Activated CD8-positive, alpha-beta memory T cell treated with anti-CD3 and anti-CD28 coated beads for 36 hours (primary cell): ENCODE results near the gene CCN6. TPM values are rescaled to one million over a fixed set of nuclear protein-coding genes. Genes with fewer than 3 reads are reported as not detected.
"Not testable (repeated sequence)": the region's sequence is repeated elsewhere in the genome, so short reads cannot be mapped to it uniquely, and the experiment has no call there.

Experiments
- CTCF ChIA-PET: fragments of 350-600 bp; sonication (Branson Sonifier 250); formaldehyde crosslinking; loops from one replicate; lab custom pipeline; 2021; ENCODE audit warnings: antibody characterized with exemption; lab: Charles Lee
- POLR2A ChIA-PET: fragments of 350-600 bp; sonication (Branson Sonifier 250); formaldehyde crosslinking; loops from one replicate; lab custom pipeline; 2021; ENCODE audit warnings: antibody characterized with exemption; lab: Charles Lee
- total RNA-seq, 2 experiments: library from RNA; stranded (reverse); gene quantifications; one replicate each; pipeline ENCODE4 v1.2.3, GENCODE V29; 2021

Gene CCN6
- total RNA-seq, 2 experiments from 2014 or later = not detected

GRCh38 chr6:112086744-112087135 is 32.8 kb downstream of the CCN6 start:
- POLR2A ChIA-PET = interaction anchor here (0.5 to 1.8 kb wide), 2 partner anchors 76 to 849 kb away, joined by 3 to 10 read pairs; no protein-coding TSS in a partner anchor
- CTCF ChIA-PET = interaction anchor here (1.2 to 3.5 kb wide), 4 partner anchors 14 to 1823 kb away, joined by 3 to 25 read pairs (median 3); no protein-coding TSS in a partner anchor

GRCh38 chr6:112087136-112087911 is 33.4 kb downstream of the CCN6 start, which contains the start of the genes FAM229B and TUBE1:
TSS of gene FAM229B (plus strand) at chr6:112087591. CDS start at chr6:112099284, 11,693 bp downstream.
TSS of gene TUBE1 (minus strand) at chr6:112087482. CDS start at chr6:112087434, 48 bp downstream.
- ChIA-PET CTCF (interaction anchor here (0.7 to 3.5 kb wide), 5 partner anchors 14 to 1822 kb away, joined by 3 to 25 read pairs (median 3); no protein-coding TSS in a partner anchor), POLR2A (interaction anchor here (0.5 to 1.8 kb wide), 4 partner anchors 76 to 850 kb away, joined by 3 to 10 read pairs (median 4); no protein-coding TSS in a partner anchor)

GRCh38 chr6:112087916-112088315 is 34.0 kb downstream of the CCN6 start:
- POLR2A ChIA-PET = interaction anchor here (0.5 to 1.8 kb wide), 3 partner anchors 75 to 828 kb away, joined by 3 to 10 read pairs (median 4); no protein-coding TSS in a partner anchor
- CTCF ChIA-PET = interaction anchor here (0.7 to 3.5 kb wide), 4 partner anchors 15 to 1771 kb away, joined by 3 to 25 read pairs (median 3); no protein-coding TSS in a partner anchor

- ChIA-PET CTCF (interaction anchor here (1.4 kb wide), 1 partner anchor 66 kb away, joined by 6 read pairs; no protein-coding TSS in a partner anchor), POLR2A (no interaction called here)
Measured at GRCh38 chr6:112096901-112097300, 43.0 kb downstream of the CCN6 start.

GRCh38 chr6:112100561-112100960 is 46.7 kb downstream of the CCN6 start:
- ChIA-PET CTCF (no interaction called here), POLR2A (no interaction called here)

GRCh38 chr6:112106026-112106425 is 52.1 kb downstream of the CCN6 start:
- POLR2A ChIA-PET, CTCF ChIA-PET: not testable (repeated sequence)

- CTCF ChIA-PET = no interaction called here
- POLR2A ChIA-PET = no interaction called here
Measured at GRCh38 chr6:112106562-112106961, 52.7 kb downstream of the CCN6 start.

- POLR2A ChIA-PET = no interaction called here
Measured at GRCh38 chr6:112109262-112109661, 55.4 kb downstream of the CCN6 start.

GRCh38 chr6:112113431-112113830 is 59.5 kb downstream of the CCN6 start:
- POLR2A ChIA-PET = no interaction called here
- CTCF ChIA-PET = no interaction called here

More at GRCh38 chr6:112109262-112109661, 55.4 kb downstream of the CCN6 start:
- CTCF ChIA-PET = no interaction called here

- ChIA-PET CTCF (no interaction called here), POLR2A (no interaction called here)
Measured at GRCh38 chr6:112113918-112114317, 60.0 kb downstream of the CCN6 start.

GRCh38 chr6:112114577-112115223 is 60.8 kb downstream of the CCN6 start:
- ChIA-PET POLR2A (no interaction called here), CTCF (no interaction called here)

GRCh38 chr6:112116221-112116620 is 62.3 kb downstream of the CCN6 start:
- CTCF ChIA-PET = interaction anchor here (1.3 kb wide), 1 partner anchor 29 kb away, joined by 3 read pairs; the partner anchor contains the start of genes FAM229B and TUBE1
- POLR2A ChIA-PET = no interaction called here

GRCh38 chr6:112117554-112117953 is 63.6 kb downstream of the CCN6 start:
- ChIA-PET CTCF (interaction anchor here (1.0 kb wide), 1 partner anchor 45 kb away, joined by 3 read pairs; no protein-coding TSS in a partner anchor), POLR2A (no interaction called here)

- ChIA-PET POLR2A (no interaction called here), CTCF (interaction anchor here (1.0 kb wide), 1 partner anchor 45 kb away, joined by 3 read pairs; no protein-coding TSS in a partner anchor)
Measured at GRCh38 chr6:112118034-112118433, 64.1 kb downstream of the CCN6 start.

Other genes starting within 250 kb of the CCN6 start
- gene FYN, start 180.7 kb upstream of the CCN6 start, total RNA-seq = 100 to 1,000 TPM; 521 to 547 TPM
- gene TUBE1, start 33.4 kb downstream of the CCN6 start, total RNA-seq = 10 to 100 TPM; 32.1 to 37.5 TPM
- 1 to 10 TPM; 7.6 to 7.7 TPM for gene FAM229B, start 33.5 kb downstream of the CCN6 start, total RNA-seq
- not detected for gene LAMA4, start 200.5 kb downstream of the CCN6 start, total RNA-seq